Fibroblast of pulmonary artery (primary cell): ENCODE data around the gene MUCL3.
"Not testable (repeated sequence)": the region's sequence is repeated elsewhere in the genome, so short reads cannot be mapped to it uniquely, and the experiment has no call there.

Source experiments
- DNase-seq: peaks from one replicate; pipeline ENCODE4 v3.0.0-alpha.2; 2010; ENCODE audit warnings: low read depth
- H3K4me3 ChIP-seq: replicated peaks from 2 replicates; pipeline ENCODE4 v1.5.1; 2011; ENCODE audit warnings: low read depth, mild to moderate bottlenecking, control low read depth, low read length, moderate library complexity
- CTCF ChIP-seq: IDR thresholded peaks from 2 replicates; pipeline ENCODE4 v1.5.1; 2011; ENCODE audit warnings: mild to moderate bottlenecking, control low read depth, low read length, inconsistent platforms; ENCODE audit errors: missing control alignments

Gene MUCL3

GRCh38 chr6:30960907-30961673, 20.3 kb downstream of the MUCL3 start:
- DNase-seq, result peak; percentile 22

GRCh38 chr6:30962716-30963115, 21.9 kb downstream of the MUCL3 start:
- DNase-seq, result no peak
- no peak for TF ChIP-seq CTCF
- H3K4me3 ChIP-seq, result no peak overlapping the region

More at GRCh38 chr6:30960907-30961673, 20.3 kb downstream of the MUCL3 start:
- TF ChIP-seq CTCF, result no peak
- no peak overlapping the region for H3K4me3 ChIP-seq

GRCh38 chr6:30963641-30964040, 22.9 kb downstream of the MUCL3 start:
- no peak for TF ChIP-seq CTCF
- H3K4me3 ChIP-seq, result no peak overlapping the region
- DNase-seq, result no peak

- TF ChIP-seq CTCF, result no peak
- no peak for DNase-seq
- no peak overlapping the region for H3K4me3 ChIP-seq
Observed at GRCh38 chr6:30964075-30964474, 23.3 kb downstream of the MUCL3 start.

- DNase-seq, result no peak
- no peak overlapping the region for H3K4me3 ChIP-seq
- no peak for TF ChIP-seq CTCF
Observed at GRCh38 chr6:30965140-30965601, 24.4 kb downstream of the MUCL3 start.

- DNase-seq, result no peak
- H3K4me3 ChIP-seq, result no peak overlapping the region
- TF ChIP-seq CTCF, result no peak
Observed at GRCh38 chr6:30966154-30966553, 25.4 kb downstream of the MUCL3 start.

GRCh38 chr6:30969171-30969570, 28.4 kb downstream of the MUCL3 start:
- DNase-seq, H3K4me3 ChIP-seq: not testable (repeated sequence)
